ENCODE measurements around the gene CRYZL1.
A peak's percentile ranks its signal among the peaks of the same experiment; 100 is the strongest.

The CRYZL1 gene

GRCh38 chr21:33648555-33648954 is 7.0 kb upstream of the CRYZL1 start:
- Histone ChIP-seq H3K9me3 (no peaks in the 10 kb centered on the region), H3K4me1 (ENCODE audit: control insufficient read depth in 1 of 2, insufficient read depth in 1 of 2, low read depth in 1 of 2, low read length in 1 of 2) (peaks cover 9 to 12% of the 10 kb centered on the region in 2 experiments), H3K27me3 (peaks cover 9% of the 10 kb centered on the region), H3K4me3 (ENCODE audit: low read depth in 1 of 2, low read length in 1 of 2) (no peak overlapping the region), H3K27ac (no peak overlapping the region), H3K36me3 (no peaks in the 10 kb centered on the region)
- no peak for TF ChIP-seq CTCF (IDR thresholded peaks at IDR 0.05)

DNA sequence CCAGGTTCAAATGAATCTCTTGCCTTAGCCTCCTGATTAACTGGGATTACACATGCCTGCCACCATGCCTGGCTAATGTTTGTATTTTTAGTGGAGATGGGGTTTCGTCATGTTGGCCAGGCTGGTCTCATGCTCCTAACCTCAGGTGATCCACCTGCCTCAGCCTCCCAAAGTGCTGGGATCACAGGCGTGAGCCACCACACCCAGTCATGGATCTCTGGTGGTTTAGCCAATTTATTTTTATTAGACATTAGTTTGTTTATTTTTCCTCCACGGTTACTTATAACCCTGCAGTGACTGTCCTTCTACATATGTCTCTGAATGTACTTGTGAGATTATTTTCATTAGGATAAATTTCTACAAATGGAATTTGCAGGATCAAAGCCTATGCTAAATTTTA is 6.0 kb upstream of the CRYZL1 start:
- TF ChIP-seq CTCF (IDR thresholded peaks at IDR 0.05) = no peak
- no peak overlapping the region for H3K4me3 ChIP-seq (ENCODE audit: low read depth in 1 of 2, low read length in 1 of 2)

GRCh38 chr21:33645730-33646129 is 4.2 kb upstream of the CRYZL1 start:
- Histone ChIP-seq H3K27me3 (peaks cover 19% of the 10 kb centered on the region), H3K36me3 (no peaks in the 10 kb centered on the region), H3K4me3 (ENCODE audit: low read depth in 1 of 2, low read length in 1 of 2) (no peak overlapping the region)

More for the DNA sequence above, 6.0 kb upstream of the CRYZL1 start:
- no peaks in the 10 kb centered on the region for H3K36me3 ChIP-seq
- H3K27me3 ChIP-seq = peaks cover 19% of the 10 kb centered on the region
- no peak overlapping the region for H3K27ac ChIP-seq
- H3K9me3 ChIP-seq = no peaks in the 10 kb centered on the region
- H3K4me1 ChIP-seq (ENCODE audit: control insufficient read depth in 1 of 2, insufficient read depth in 1 of 2, low read depth in 1 of 2, low read length in 1 of 2) = peaks cover 15 to 18% of the 10 kb centered on the region in 2 experiments

GRCh38 chr21:33644383-33645074 is 3.0 kb upstream of the CRYZL1 start:
- H3K4me1 ChIP-seq (ENCODE audit: control insufficient read depth in 1 of 2, insufficient read depth in 1 of 2, low read depth in 1 of 2, low read length in 1 of 2) = peaks cover 28 to 32% of the 10 kb centered on the region in 2 experiments
- no peak for TF ChIP-seq CTCF (IDR thresholded peaks at IDR 0.05)
- no peak overlapping the region for H3K27ac ChIP-seq
- H3K27me3 ChIP-seq = peaks cover 19% of the 10 kb centered on the region
- no peaks in the 10 kb centered on the region for H3K36me3 ChIP-seq
- no peak overlapping the region for H3K4me3 ChIP-seq (ENCODE audit: low read depth in 1 of 2, low read length in 1 of 2)
- H3K9me3 ChIP-seq = no peaks in the 10 kb centered on the region

More at GRCh38 chr21:33645730-33646129, 4.2 kb upstream of the CRYZL1 start:
- Histone ChIP-seq H3K27ac (no peak overlapping the region), H3K9me3 (no peaks in the 10 kb centered on the region), H3K4me1 (ENCODE audit: control insufficient read depth in 1 of 2, insufficient read depth in 1 of 2, low read depth in 1 of 2, low read length in 1 of 2) (peaks cover 23 to 27% of the 10 kb centered on the region in 2 experiments)
- no peak for TF ChIP-seq CTCF (IDR thresholded peaks at IDR 0.05)

- no peaks in the 10 kb centered on the region for H3K9me3 ChIP-seq
- no peaks in the 10 kb centered on the region for H3K36me3 ChIP-seq
- no peak for TF ChIP-seq CTCF (IDR thresholded peaks at IDR 0.05)
- H3K27ac ChIP-seq = no peak overlapping the region
- H3K27me3 ChIP-seq = peaks cover 19% of the 10 kb centered on the region
- H3K4me3 ChIP-seq (ENCODE audit: low read depth in 1 of 2, low read length in 1 of 2) = peak overlapping the region; percentile 79 to 96
- peaks cover 28 to 32% of the 10 kb centered on the region in 2 experiments for H3K4me1 ChIP-seq (ENCODE audit: control insufficient read depth in 1 of 2, insufficient read depth in 1 of 2, low read depth in 1 of 2, low read length in 1 of 2)
Measured at GRCh38 chr21:33643658-33644311, 2.2 kb upstream of the CRYZL1 start.
